ENCODE data around the gene SHE.

DNA sequence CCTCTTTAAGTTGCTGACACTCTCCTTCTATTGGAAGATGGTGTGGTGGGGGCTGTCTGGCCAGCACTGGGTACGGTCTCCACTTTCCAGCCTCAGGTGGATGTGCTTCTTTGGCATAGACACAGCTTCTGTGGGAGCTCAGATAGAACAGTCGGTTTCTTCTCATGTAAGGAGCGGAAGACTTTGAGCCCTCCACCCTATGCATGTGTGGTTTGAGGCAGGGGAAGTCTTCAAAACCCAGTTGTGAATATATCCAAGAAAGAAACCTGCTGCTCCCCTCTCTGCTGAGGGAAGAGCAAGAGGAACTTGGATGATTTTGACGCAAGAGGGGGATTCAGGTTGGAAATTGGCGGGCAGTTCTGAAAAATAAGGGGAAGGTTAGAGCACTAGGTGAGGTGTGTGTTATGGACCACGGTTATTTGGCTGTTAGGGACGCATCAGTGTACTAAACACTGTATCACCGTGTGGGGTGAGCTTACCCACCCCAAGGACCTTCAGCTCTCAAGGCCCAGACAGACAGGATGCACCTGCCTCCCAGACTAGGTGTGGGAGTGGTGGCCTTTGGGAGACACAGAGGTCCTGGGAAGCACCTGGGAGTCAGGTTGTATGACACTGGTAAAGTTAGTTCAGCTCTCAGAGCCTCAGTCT lies 60.8 kb downstream of the SHE start:
- TF ChIP-seq POLR2AphosphoS5 (IDR thresholded peaks at IDR 0.05; ENCODE audit: low read depth, low read length) (no peak), SIN3A (IDR thresholded peaks at IDR 0.05; ENCODE audit: borderline replicate concordance, insufficient read depth, low read length) (no peak), TAF1 (IDR thresholded peaks at IDR 0.05; ENCODE audit: borderline replicate concordance, insufficient read depth, low read length) (no peak)
